ENCODE measurements around the gene EXOC3L4.

EXOC3L4 gene

DNA sequence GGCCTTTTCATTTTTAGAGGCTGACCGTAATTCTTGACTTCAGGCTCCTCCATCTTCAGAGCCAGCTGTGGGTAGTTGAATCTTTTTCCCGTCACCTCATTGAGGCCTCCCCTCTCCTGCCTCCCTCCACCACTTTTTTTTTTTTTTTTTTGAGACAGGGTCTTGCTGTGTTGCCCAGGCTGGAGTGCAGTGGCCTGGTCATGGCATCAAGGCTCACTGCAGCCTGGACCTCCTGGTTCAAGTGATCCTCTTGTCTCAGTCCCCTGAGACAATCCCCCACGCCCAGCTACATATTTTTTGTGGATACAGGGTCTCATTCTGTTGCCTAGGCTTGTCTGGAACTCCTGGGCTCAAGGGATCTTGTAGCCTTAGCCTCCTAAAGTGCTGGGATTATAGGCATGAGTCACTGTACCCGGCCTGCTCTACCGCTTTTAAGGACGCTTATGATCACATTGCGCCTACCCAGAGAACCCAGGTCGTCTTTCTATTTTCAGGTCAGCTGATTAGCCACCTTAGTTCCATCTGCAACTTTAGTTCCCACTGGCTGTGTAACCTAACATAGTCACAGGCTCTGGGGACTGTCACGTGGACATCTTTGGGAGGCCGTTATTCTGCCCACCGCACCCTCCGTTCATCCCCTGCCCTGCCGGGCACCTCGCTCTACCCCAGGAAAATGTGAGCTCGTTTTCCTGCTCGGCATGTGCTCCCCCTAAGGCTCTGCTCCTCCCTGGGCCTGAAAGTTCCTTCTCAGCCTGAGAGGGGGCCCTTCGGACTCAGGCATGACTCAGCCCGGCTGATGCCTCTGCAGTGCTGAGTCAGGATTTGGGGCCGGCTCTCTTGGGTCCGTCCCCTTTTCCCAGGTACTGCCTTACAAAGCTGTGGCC, 42.1 kb downstream of the EXOC3L4 start:
- Histone ChIP-seq H3K4me3 (ENCODE audit: low read depth, low read length) (no peak overlapping the region), H3K36me3 (no peaks in the 10 kb centered on the region), H3K27me3 (no peaks in the 10 kb centered on the region), H3K9me3 (no peaks in the 10 kb centered on the region), H3K4me1 (peaks cover 10% of the 10 kb centered on the region)
- TF ChIP-seq CTCF (IDR thresholded peaks at IDR 0.05; ENCODE audit: low read depth, low read length): no peak
- no peak for DNase-seq

- Histone ChIP-seq H3K4me3 (ENCODE audit: low read depth, low read length) (no peak overlapping the region), H3K36me3 (no peaks in the 10 kb centered on the region)
- no peak for TF ChIP-seq CTCF (IDR thresholded peaks at IDR 0.05; ENCODE audit: low read depth, low read length)
Observed at GRCh38 chr14:103137689-103138300, 43.3 kb downstream of the EXOC3L4 start.

GRCh38 chr14:103138301-103139131, 44.0 kb downstream of the EXOC3L4 start:
- H3K4me1 ChIP-seq: peaks cover 12% of the 10 kb centered on the region; the same call in 1 of the 2 replicates
- no peak for TF ChIP-seq CTCF (IDR thresholded peaks at IDR 0.05; ENCODE audit: low read depth, low read length)
- no peaks in the 10 kb centered on the region for H3K9me3 ChIP-seq
- no peak for DNase-seq
- H3K27me3 ChIP-seq: no peaks in the 10 kb centered on the region
- no peak overlapping the region for H3K4me3 ChIP-seq (ENCODE audit: low read depth, low read length)
- no peaks in the 10 kb centered on the region for H3K36me3 ChIP-seq

More at GRCh38 chr14:103137689-103138300, 43.3 kb downstream of the EXOC3L4 start:
- Histone ChIP-seq H3K4me1 (peaks cover 8% of the 10 kb centered on the region), H3K27me3 (no peaks in the 10 kb centered on the region), H3K9me3 (no peaks in the 10 kb centered on the region)
- DNase-seq: no peak

DNA sequence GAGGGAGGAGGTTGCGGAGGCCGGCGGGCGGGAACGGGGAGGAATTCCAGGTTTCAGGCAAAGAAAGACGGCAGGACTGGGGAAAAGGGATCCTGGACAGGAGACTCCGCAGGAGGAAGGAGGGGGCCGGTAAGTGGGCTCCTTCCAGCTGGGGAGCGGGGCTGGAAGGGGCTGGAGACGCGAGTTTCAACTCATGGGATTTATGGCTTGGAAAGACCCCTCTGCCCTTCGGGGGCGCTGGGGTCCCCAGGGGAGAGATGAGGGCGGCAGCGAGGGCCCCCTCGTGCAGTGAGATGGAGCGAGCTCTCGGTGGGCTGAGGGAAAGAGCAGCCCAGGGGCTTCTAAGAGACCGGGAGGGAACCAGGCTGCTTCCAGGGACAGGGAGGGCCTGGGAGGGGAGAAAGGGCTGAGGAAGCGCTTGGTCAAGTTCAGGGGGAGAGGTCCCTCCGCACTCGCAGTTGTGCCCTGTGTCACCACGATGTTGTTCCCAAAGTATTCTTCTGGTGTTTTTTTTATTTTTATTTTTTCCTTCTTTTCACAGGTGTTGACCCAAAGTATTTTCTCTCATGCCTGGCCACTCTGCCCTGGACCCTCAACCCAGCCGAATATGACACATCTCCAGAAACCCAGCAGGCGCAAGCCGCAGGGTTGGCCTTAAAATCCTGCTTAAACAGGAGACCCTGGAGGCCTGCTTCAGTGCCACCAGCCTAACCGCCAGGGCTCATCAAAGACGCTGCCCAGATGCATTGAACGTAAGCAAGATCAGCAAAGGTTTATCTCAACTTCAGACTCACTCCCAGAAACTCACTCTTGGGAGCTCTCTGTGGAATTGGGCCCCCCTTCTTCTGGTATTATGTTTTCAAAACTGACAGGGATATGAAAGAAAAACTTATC, 44.9 kb downstream of the EXOC3L4 start:
- H3K36me3 ChIP-seq: no peaks in the 10 kb centered on the region
- no peak for TF ChIP-seq CTCF (IDR thresholded peaks at IDR 0.05; ENCODE audit: low read depth, low read length)
- no peaks in the 10 kb centered on the region for H3K27me3 ChIP-seq
- no peaks in the 10 kb centered on the region for H3K9me3 ChIP-seq
- peaks cover 13% of the 10 kb centered on the region; the same call in 1 of the 2 replicates for H3K4me1 ChIP-seq
- no peak overlapping the region for H3K4me3 ChIP-seq (ENCODE audit: low read depth, low read length)
- DNase-seq: no peak

DNA sequence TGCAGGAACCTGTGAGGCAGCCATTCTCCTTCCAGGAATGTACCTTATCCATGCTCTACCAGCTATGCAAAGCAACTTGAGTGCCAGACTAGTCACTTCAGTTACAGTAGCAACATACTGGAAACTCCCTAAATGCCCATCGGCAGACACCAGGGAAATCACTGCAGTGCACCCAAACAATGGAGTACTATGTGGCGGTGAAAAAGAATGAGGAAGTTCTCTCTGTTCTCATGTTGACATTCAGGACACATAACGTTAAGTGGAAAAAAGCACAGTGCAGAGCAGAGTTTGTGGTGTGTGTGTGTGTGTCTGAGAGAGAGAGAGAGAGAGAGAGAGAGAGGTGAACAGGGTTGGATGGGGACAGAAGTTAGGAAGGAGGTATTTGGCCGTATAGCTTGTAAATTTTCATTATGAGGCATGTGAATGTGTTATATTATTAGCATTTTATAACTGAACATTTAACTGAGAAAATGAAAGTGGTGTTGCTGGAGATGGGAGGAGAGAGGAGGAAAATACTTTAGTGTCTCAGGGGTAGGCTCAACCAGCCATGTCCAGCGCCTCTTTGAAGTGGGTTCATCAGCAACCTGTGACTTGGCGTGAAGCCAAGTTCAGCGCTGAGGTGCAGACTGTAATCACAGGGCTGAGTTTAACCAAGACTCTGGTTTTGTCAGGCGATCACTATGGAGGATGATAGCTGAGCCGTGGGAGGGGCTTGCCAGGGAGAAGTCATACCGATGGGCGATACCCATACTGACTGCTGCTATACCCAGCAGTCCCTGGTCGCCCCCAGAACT, 46.0 kb downstream of the EXOC3L4 start:
- DNase-seq: no peak
- Histone ChIP-seq H3K4me3 (ENCODE audit: low read depth, low read length) (no peak overlapping the region), H3K4me1 (peaks cover 13% of the 10 kb centered on the region; the same call in 1 of the 2 replicates)

More for the DNA sequence above, 46.0 kb downstream of the EXOC3L4 start:
- Histone ChIP-seq H3K27me3 (no peaks in the 10 kb centered on the region), H3K9me3 (no peaks in the 10 kb centered on the region), H3K36me3 (no peaks in the 10 kb centered on the region)
- no peak for TF ChIP-seq CTCF (IDR thresholded peaks at IDR 0.05; ENCODE audit: low read depth, low read length)

All from BE2C (cell line).